ENCODE data around the gene HSPA1L.

- peak in 6 of 7 experiments; percentile 15 to 84 (median 50) for TF ChIP-seq CTCF (IDR thresholded peaks at IDR 0.05)
- TF ChIP-seq POLR2A (IDR thresholded peaks at IDR 0.05): no peak
Observed at GRCh38 chr6:31829633-31830283, 14.7 kb upstream of the HSPA1L start.

Data from body of pancreas (tissue), 4 donors.